Measurements from ENCODE around the gene KCNG3. TPM values are rescaled to one million over a fixed set of nuclear protein-coding genes. Genes with fewer than 3 reads are reported as not detected.

The KCNG3 gene
- total and polyA plus RNA-seq, 4 donors, result 0.27 to 5.2 (median 0.30) TPM

GRCh38 chr2:42436370-42436769, 57.4 kb downstream of the KCNG3 start:
- Histone ChIP-seq H3K36me3 (ENCODE audit: control insufficient read depth, insufficient read depth, low read length) (no peaks in the 10 kb centered on the region), H3K27ac (ENCODE audit: low read depth, low read length) (no peak overlapping the region), H3K27me3 (ENCODE audit: control insufficient read depth, insufficient read depth, low read length) (no peaks in the 10 kb centered on the region), H3K9me3 (ENCODE audit: control insufficient read depth, insufficient read depth, low read length) (no peaks in the 10 kb centered on the region), H3K4me1 (ENCODE audit: control insufficient read depth, insufficient read depth, low read length) (no peaks in the 10 kb centered on the region), H3K4me3 (ENCODE audit: low read depth, low read length) (no peak overlapping the region)
- DNase-seq (ENCODE audit: low read depth in 4 of 6, low spot score in 6 of 6), result no peak
- 80% methylated on average over 1 of the region's 2 CpGs for WGBS (ENCODE audit: insufficient coverage)

- no peak for DNase-seq (ENCODE audit: low read depth in 4 of 6, low spot score in 6 of 6)
- H3K4me3 ChIP-seq (ENCODE audit: low read depth, low read length), result no peak overlapping the region
- no CpG with 5 or more reads among the region's 2 CpGs for WGBS (ENCODE audit: insufficient coverage)
- H3K27me3 ChIP-seq (ENCODE audit: control insufficient read depth, insufficient read depth, low read length), result no peaks in the 10 kb centered on the region
- no peak overlapping the region for H3K27ac ChIP-seq (ENCODE audit: low read depth, low read length)
- H3K36me3 ChIP-seq (ENCODE audit: control insufficient read depth, insufficient read depth, low read length), result no peaks in the 10 kb centered on the region
- H3K9me3 ChIP-seq (ENCODE audit: control insufficient read depth, insufficient read depth, low read length), result no peaks in the 10 kb centered on the region
- H3K4me1 ChIP-seq (ENCODE audit: control insufficient read depth, insufficient read depth, low read length), result no peaks in the 10 kb centered on the region
Observed at GRCh38 chr2:42435628-42436027, 58.2 kb downstream of the KCNG3 start.

DNA sequence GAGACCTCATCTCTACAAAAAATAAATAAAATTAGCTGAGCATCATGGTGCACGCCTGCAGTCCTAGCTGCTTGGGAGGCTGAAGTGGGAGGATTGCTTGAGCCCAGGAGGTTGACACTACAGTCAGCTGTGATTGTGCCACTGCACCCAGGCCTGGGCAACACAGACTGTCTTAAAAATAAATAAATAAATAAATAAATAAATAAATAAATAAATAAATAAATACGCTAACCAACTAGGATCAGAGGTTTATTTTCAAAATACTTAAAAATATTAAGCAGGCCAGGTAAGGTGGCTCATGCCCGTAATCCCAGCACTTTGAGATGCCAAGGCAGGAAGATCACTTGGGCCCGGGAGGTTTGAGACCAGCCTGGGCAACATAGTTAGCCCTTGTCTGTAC, 63.6 kb downstream of the KCNG3 start:
- H3K9me3 ChIP-seq (ENCODE audit: control insufficient read depth, insufficient read depth, low read length), result no peaks in the 10 kb centered on the region
- 93% methylated on average over 3 of the region's 4 CpGs for WGBS (ENCODE audit: insufficient coverage)
- no peaks in the 10 kb centered on the region for H3K27me3 ChIP-seq (ENCODE audit: control insufficient read depth, insufficient read depth, low read length)

DNA sequence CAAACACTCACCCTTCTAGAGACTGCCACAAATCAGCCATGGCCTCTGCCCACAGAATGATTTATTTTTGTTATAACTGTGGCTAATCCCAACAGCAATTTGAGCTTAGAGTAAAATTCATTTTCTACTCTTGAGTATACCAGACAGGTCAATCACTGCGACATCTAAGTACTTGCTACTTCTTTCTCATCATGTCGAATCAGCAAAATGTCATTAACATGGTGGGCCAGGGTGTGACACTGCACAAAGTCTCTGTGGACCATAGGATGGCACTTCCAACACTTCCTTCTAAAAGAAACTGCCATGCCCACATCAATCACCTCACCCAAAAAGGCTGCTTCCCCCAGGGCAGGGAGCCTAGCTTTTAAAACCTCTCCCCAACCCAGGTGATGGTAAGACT, 64.4 kb downstream of the KCNG3 start:
- Histone ChIP-seq H3K36me3 (ENCODE audit: control insufficient read depth, insufficient read depth, low read length) (no peaks in the 10 kb centered on the region), H3K9me3 (ENCODE audit: control insufficient read depth, insufficient read depth, low read length) (no peaks in the 10 kb centered on the region), H3K27me3 (ENCODE audit: control insufficient read depth, insufficient read depth, low read length) (no peaks in the 10 kb centered on the region), H3K4me3 (ENCODE audit: low read depth, low read length) (no peak overlapping the region), H3K4me1 (ENCODE audit: control insufficient read depth, insufficient read depth, low read length) (no peaks in the 10 kb centered on the region), H3K27ac (ENCODE audit: low read depth, low read length) (no peak overlapping the region)
- WGBS (ENCODE audit: insufficient coverage), result 89% methylated on average over 2 of the region's 2 CpGs
- no peak for DNase-seq (ENCODE audit: low read depth in 4 of 6, low spot score in 6 of 6)

More for the DNA sequence above, 63.6 kb downstream of the KCNG3 start:
- Histone ChIP-seq H3K36me3 (ENCODE audit: control insufficient read depth, insufficient read depth, low read length) (no peaks in the 10 kb centered on the region), H3K4me3 (ENCODE audit: low read depth, low read length) (no peak overlapping the region), H3K4me1 (ENCODE audit: control insufficient read depth, insufficient read depth, low read length) (no peaks in the 10 kb centered on the region), H3K27ac (ENCODE audit: low read depth, low read length) (no peak overlapping the region)
- DNase-seq (ENCODE audit: low read depth in 4 of 6, low spot score in 6 of 6), result no peak

GRCh38 chr2:42425697-42426096, 68.1 kb downstream of the KCNG3 start:
- H3K27me3 ChIP-seq (ENCODE audit: control insufficient read depth, insufficient read depth, low read length), result no peaks in the 10 kb centered on the region
- no peak overlapping the region for H3K27ac ChIP-seq (ENCODE audit: low read depth, low read length)
- H3K36me3 ChIP-seq (ENCODE audit: control insufficient read depth, insufficient read depth, low read length), result no peaks in the 10 kb centered on the region
- H3K4me3 ChIP-seq (ENCODE audit: low read depth, low read length), result no peak overlapping the region
- H3K4me1 ChIP-seq (ENCODE audit: control insufficient read depth, insufficient read depth, low read length), result no peaks in the 10 kb centered on the region
- H3K9me3 ChIP-seq (ENCODE audit: control insufficient read depth, insufficient read depth, low read length), result no peaks in the 10 kb centered on the region
- no peak for DNase-seq (ENCODE audit: low read depth in 4 of 6, low spot score in 6 of 6)
- WGBS (ENCODE audit: insufficient coverage), result no CpG with 5 or more reads among the region's 3 CpGs

GRCh38 chr2:42424033-42424432, 69.7 kb downstream of the KCNG3 start:
- no peak overlapping the region for H3K4me3 ChIP-seq (ENCODE audit: low read depth, low read length)
- DNase-seq (ENCODE audit: low read depth in 4 of 6, low spot score in 6 of 6), result peak in 1 of 6 donors; percentile 13
- H3K4me1 ChIP-seq (ENCODE audit: control insufficient read depth, insufficient read depth, low read length), result no peaks in the 10 kb centered on the region
- H3K9me3 ChIP-seq (ENCODE audit: control insufficient read depth, insufficient read depth, low read length), result no peaks in the 10 kb centered on the region
- 43% methylated on average over 1 of the region's 4 CpGs for WGBS (ENCODE audit: insufficient coverage)
- no peaks in the 10 kb centered on the region for H3K36me3 ChIP-seq (ENCODE audit: control insufficient read depth, insufficient read depth, low read length)
- H3K27ac ChIP-seq (ENCODE audit: low read depth, low read length), result no peak overlapping the region
- H3K27me3 ChIP-seq (ENCODE audit: control insufficient read depth, insufficient read depth, low read length), result no peaks in the 10 kb centered on the region

DNA sequence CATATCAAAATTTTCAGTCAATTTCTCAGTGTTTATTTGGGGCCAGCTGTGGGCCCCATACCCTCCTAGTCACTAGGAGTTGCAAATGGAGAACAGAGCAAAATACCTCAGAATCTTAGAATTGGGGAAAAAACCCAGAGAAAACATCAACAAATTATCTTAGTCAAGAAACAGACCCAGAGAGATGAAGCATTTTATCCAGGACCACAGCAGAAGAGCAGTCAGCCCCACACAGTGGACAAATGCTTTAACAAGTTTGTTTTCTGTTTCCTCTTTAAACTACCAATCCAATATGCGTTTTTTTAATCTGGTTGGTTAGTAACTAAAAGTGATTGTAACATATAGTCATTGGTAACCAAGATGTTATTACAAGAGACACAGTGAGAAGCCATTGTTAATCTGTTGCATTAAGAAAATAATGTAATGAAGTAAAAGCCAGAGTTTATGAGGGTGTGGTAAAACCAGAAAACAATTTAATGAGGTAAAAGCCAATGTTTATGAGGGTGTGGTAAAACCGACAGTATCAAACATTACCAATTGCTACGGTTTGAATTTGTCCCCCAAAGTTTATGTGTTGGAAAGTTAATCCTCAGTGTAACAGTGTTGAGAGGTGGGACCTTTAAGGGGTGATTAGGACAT, 72.1 kb downstream of the KCNG3 start:
- Histone ChIP-seq H3K36me3 (ENCODE audit: control insufficient read depth, insufficient read depth, low read length) (no peaks in the 10 kb centered on the region), H3K9me3 (ENCODE audit: control insufficient read depth, insufficient read depth, low read length) (no peaks in the 10 kb centered on the region), H3K27me3 (ENCODE audit: control insufficient read depth, insufficient read depth, low read length) (no peaks in the 10 kb centered on the region), H3K4me3 (ENCODE audit: low read depth, low read length) (no peak overlapping the region), H3K4me1 (ENCODE audit: control insufficient read depth, insufficient read depth, low read length) (no peaks in the 10 kb centered on the region), H3K27ac (ENCODE audit: low read depth, low read length) (no peak overlapping the region)
- WGBS (ENCODE audit: insufficient coverage), result 60% methylated on average over 1 of the region's 3 CpGs
- no peak for DNase-seq (ENCODE audit: low read depth in 4 of 6, low spot score in 6 of 6)

GRCh38 chr2:42421157-42421485, 72.7 kb downstream of the KCNG3 start:
- Histone ChIP-seq H3K27ac (ENCODE audit: low read depth, low read length) (no peak overlapping the region), H3K36me3 (ENCODE audit: control insufficient read depth, insufficient read depth, low read length) (no peaks in the 10 kb centered on the region), H3K9me3 (ENCODE audit: control insufficient read depth, insufficient read depth, low read length) (no peaks in the 10 kb centered on the region), H3K4me1 (ENCODE audit: control insufficient read depth, insufficient read depth, low read length) (no peaks in the 10 kb centered on the region), H3K4me3 (ENCODE audit: low read depth, low read length) (no peak overlapping the region), H3K27me3 (ENCODE audit: control insufficient read depth, insufficient read depth, low read length) (no peaks in the 10 kb centered on the region)
- no peak for DNase-seq (ENCODE audit: low read depth in 4 of 6, low spot score in 6 of 6)
- no CpG with 5 or more reads among the region's 3 CpGs for whole genome bisulfite sequencing (ENCODE audit: insufficient coverage)

- DNase-seq (ENCODE audit: low read depth in 4 of 6, low spot score in 6 of 6), result no peak
- no peak overlapping the region for H3K4me3 ChIP-seq (ENCODE audit: low read depth, low read length)
- no peaks in the 10 kb centered on the region for H3K27me3 ChIP-seq (ENCODE audit: control insufficient read depth, insufficient read depth, low read length)
- no peak overlapping the region for H3K27ac ChIP-seq (ENCODE audit: low read depth, low read length)
- H3K9me3 ChIP-seq (ENCODE audit: control insufficient read depth, insufficient read depth, low read length), result no peaks in the 10 kb centered on the region
- H3K36me3 ChIP-seq (ENCODE audit: control insufficient read depth, insufficient read depth, low read length), result no peaks in the 10 kb centered on the region
- no peaks in the 10 kb centered on the region for H3K4me1 ChIP-seq (ENCODE audit: control insufficient read depth, insufficient read depth, low read length)
Observed at GRCh38 chr2:42414648-42415047, 79.1 kb downstream of the KCNG3 start.

DNA sequence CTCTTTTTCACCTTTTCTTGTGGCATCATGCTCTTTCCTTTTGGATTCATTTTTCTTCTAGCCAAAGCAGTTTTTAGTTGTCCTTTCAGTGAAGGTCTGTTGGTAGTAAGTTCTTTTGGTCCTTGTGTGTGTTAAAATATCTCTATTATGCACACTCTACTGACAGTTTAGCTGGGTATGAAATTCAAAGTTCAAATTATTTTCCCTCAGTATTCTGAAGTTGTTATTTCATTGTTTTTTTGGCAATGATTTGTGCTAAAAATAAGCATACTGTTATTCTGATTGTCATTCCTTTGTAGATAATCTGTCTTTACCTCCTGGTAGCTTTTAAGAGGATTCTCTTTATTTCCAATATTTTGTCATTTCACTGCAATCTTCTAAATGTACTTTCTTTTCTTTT, 79.6 kb downstream of the KCNG3 start:
- H3K27me3 ChIP-seq (ENCODE audit: control insufficient read depth, insufficient read depth, low read length), result no peaks in the 10 kb centered on the region
- H3K36me3 ChIP-seq (ENCODE audit: control insufficient read depth, insufficient read depth, low read length), result no peaks in the 10 kb centered on the region
- no peaks in the 10 kb centered on the region for H3K9me3 ChIP-seq (ENCODE audit: control insufficient read depth, insufficient read depth, low read length)
- H3K4me1 ChIP-seq (ENCODE audit: control insufficient read depth, insufficient read depth, low read length), result no peaks in the 10 kb centered on the region
- H3K27ac ChIP-seq (ENCODE audit: low read depth, low read length), result no peak overlapping the region
- H3K4me3 ChIP-seq (ENCODE audit: low read depth, low read length), result no peak overlapping the region
- DNase-seq (ENCODE audit: low read depth in 4 of 6, low spot score in 6 of 6), result no peak

All from spinal cord (tissue), 10 donors.